NB4 (cell line): ENCODE measurements around the gene SLCO1B1.

Experiments
- CTCF ChIP-seq: IDR thresholded peaks from one replicate; pipeline ENCODE4 v1.5.1; 2012; ENCODE audit warnings: low read depth, low read length
- POLR2A ChIP-seq: IDR thresholded peaks from 2 replicates; pipeline ENCODE4 v1.6.1; 2011; ENCODE audit warnings: mild to moderate bottlenecking; ENCODE audit not compliant: insufficient read length; ENCODE audit errors: extremely low read depth

GRCh38 chr12:21221072-21221471 lies 90.1 kb downstream of the SLCO1B1 start:
- TF ChIP-seq CTCF (no peak), POLR2A (no peak)
